Right lobe of liver (tissue), 6 donors: ENCODE results near the gene PPOX. TPM values are rescaled to one million over a fixed set of nuclear protein-coding genes. Genes with fewer than 3 reads are reported as not detected.
A peak's percentile ranks its signal among the peaks of the same experiment; 100 is the strongest.

ENCODE experiments used
- ATAC-seq, 4 donors: fragments of 200-7000 bp; cut with Tn5 transposase; one replicate each; pipeline ENCODE4 v1.9.1; 2020; ENCODE audit warnings: mild to moderate bottlenecking in 4 of 4, moderate library complexity in 4 of 4
- DNase-seq, 3 donors: peaks; one replicate each; pipeline ENCODE4 v3.0.0-alpha.2; 2020
- H3K27ac ChIP-seq, 3 donors: fragments of 200-600 bp; one replicate each; pipeline ENCODE4 v1.8.0; 2022
- H3K27me3 ChIP-seq, 2 donors: fragments of 200-600 bp; one replicate each; pipeline ENCODE4 v1.8.0; 2022
- H3K36me3 ChIP-seq, 4 donors: fragments of 200-600 bp; sonication (generic) in 1 of 4; one replicate each; pipeline versions ENCODE4 v1.5.1 to v1.8.0; 2017 to 2022; ENCODE audit warnings: control low read depth in 1 of 4
- H3K4me1 ChIP-seq, 4 donors: fragments of 200-600 bp; sonication (generic) in 1 of 4; one replicate each; pipeline versions ENCODE4 v1.5.1 to v1.8.0; 2017 to 2022; ENCODE audit warnings: control low read depth in 1 of 4
- H3K4me3 ChIP-seq, 3 donors: fragments of 200-600 bp; one replicate each; pipeline ENCODE4 v1.8.0; 2022
- H3K9me3 ChIP-seq, 4 donors: fragments of 200-600 bp; sonication (generic) in 1 of 4; one replicate each; pipeline versions ENCODE4 v1.5.1 to v1.8.0; 2017 to 2022; ENCODE audit warnings: control low read depth in 1 of 4
- CTCF ChIP-seq, 4 donors: fragments of 200-600 bp in 3 of 4; fragments of 450-650 bp in 1 of 4; IDR thresholded peaks; one replicate each; pipeline versions ENCODE4 v1.5.1 to v1.8.0; 2016 to 2022; ENCODE audit warnings: antibody characterized with exemption in 4 of 4, mild to moderate bottlenecking in 2 of 4
- POLR2A ChIP-seq: fragments of 450-650 bp; IDR thresholded peaks from one replicate; pipeline ENCODE4 v1.6.1; 2017; ENCODE audit warnings: antibody characterized with exemption, mild to moderate bottlenecking
- WGBS: methylation state at CpG from one replicate; pipeline ENCODE4 v1.1.6; 2018; ENCODE audit warnings: low coverage, low lambda C conversion rate; ENCODE audit not compliant: insufficient coverage; ENCODE audit errors: missing lambda C conversion rate; 5-methylcytosine and 5-hydroxymethylcytosine counted together
- intact Hi-C, 2 donors: fragments of 100-400 bp; cut with DNase I; formaldehyde crosslinking; loops; one replicate each; pipeline versions ENCODE4 v1.11.2 to v1.14.1; 2022
- total RNA-seq, 6 experiments: library from RNA; depleted of rRNA in 2 of 6; stranded (reverse); fragments of >200 nt in 2 of 6; fragmentation: NEBNext Ultra II Directional in 3 of 6; extraction: Animal tissue kit (Norgen Biotek cat#: 25700) in 3 of 6; gene quantifications; one replicate each; pipeline versions ENCODE4 v1.1.0 to v1.2.4, GENCODE V29; 2016 to 2023
- donor health status: DM: no; HTN: yes; CAD: no.
- donor health status: DM: no; HTN: no; CAD: no.
- donor health status: DM: no; HTN: no; CAD: no.
- donor health status: DM: no; HTN: yes; CAD: no.
- donor health status: DM: no; HTN: yes; CAD: no.

Gene PPOX
- total RNA-seq, 6 experiments from 2014 or later: 7.6 to 14.3 (median 9.5) TPM

- intact Hi-C loops: no loop called here
- Histone ChIP-seq H3K36me3 (no peaks in the 10 kb centered on the region), H3K4me3 (no peak overlapping the region), H3K9me3 (no peaks in the 10 kb centered on the region), H3K4me1 (no peaks in the 10 kb centered on the region), H3K27me3 (no peaks in the 10 kb centered on the region), H3K27ac (no peak overlapping the region)
- DNase-seq (no peak), ATAC-seq (no peak)
- no peak for TF ChIP-seq POLR2A
- WGBS: 82% methylated on average over 10 of the region's 29 CpGs
These were observed 25.3 kb upstream of the PPOX start for GRCh38 chr1:161140755-161141400.

- DNase-seq (no peak), ATAC-seq (no peak)
- Histone ChIP-seq H3K27me3 (no peaks in the 10 kb centered on the region), H3K4me1 (no peaks in the 10 kb centered on the region), H3K9me3 (no peaks in the 10 kb centered on the region), H3K36me3 (no peaks in the 10 kb centered on the region), H3K4me3 (no peak overlapping the region), H3K27ac (no peak overlapping the region)
- 71% methylated on average over 3 of the region's 3 CpGs for WGBS
- intact Hi-C loops: no loop called here
- TF ChIP-seq CTCF (IDR thresholded peaks at IDR 0.05) (no peak), POLR2A (no peak)
These were observed 20.4 kb upstream of the PPOX start for GRCh38 chr1:161145832-161146231.

- TF ChIP-seq CTCF (IDR thresholded peaks at IDR 0.05) (no peak), POLR2A (no peak)
- H3K27me3 ChIP-seq: no peaks in the 10 kb centered on the region
- no peaks in the 10 kb centered on the region for H3K4me1 ChIP-seq
- 28% methylated on average over 9 of the region's 9 CpGs for WGBS
- peak overlapping the region; percentile 58 to 76 (median 65) for H3K4me3 ChIP-seq
- no peaks in the 10 kb centered on the region for H3K9me3 ChIP-seq
- ATAC-seq (no peak), DNase-seq (no peak)
- intact Hi-C loops: no loop called here
- peaks cover 0 to 5% (median 0%) of the 10 kb centered on the region in 4 donors for H3K36me3 ChIP-seq
- peak overlapping the region; percentile 78 to 96 (median 94) for H3K27ac ChIP-seq
These were observed 13.1 kb upstream of the PPOX start for GRCh38 chr1:161153176-161153575.

- Histone ChIP-seq H3K9me3 (no peaks in the 10 kb centered on the region), H3K36me3 (peaks cover 0 to 5% (median 0%) of the 10 kb centered on the region in 4 donors), H3K27me3 (no peaks in the 10 kb centered on the region), H3K4me3 (peak within 1 kb of the TSS; percentile 58 to 76 (median 65)), H3K27ac (peak within 1 kb of the TSS; percentile 78 to 96 (median 94)), H3K4me1 (no peaks in the 10 kb centered on the region)
- under 1% methylated on average over 32 of the region's 33 CpGs for WGBS
- peak; percentile 93 to 95 (median 93) for ATAC-seq
- peak; percentile 69 to 84 (median 80) for DNase-seq
- TF ChIP-seq POLR2A: peak; percentile 61
- TF ChIP-seq CTCF (IDR thresholded peaks at IDR 0.05): no peak
- intact Hi-C loops: no loop called here
These were observed 12.4 kb upstream of the PPOX start, which contains the start of gene UFC1 for GRCh38 chr1:161153682-161154337. Gene UFC1, plus strand, starts transcription at chr1:161153978. Its CDS starts 20 bp downstream, at chr1:161153998.

- H3K9me3 ChIP-seq: no peaks in the 10 kb centered on the region
- no peak overlapping the region for H3K4me3 ChIP-seq
- intact Hi-C loops: no loop called here
- DNase-seq (no peak), ATAC-seq (no peak)
- peaks cover 0 to 13% (median 0%) of the 10 kb centered on the region in 4 donors for H3K36me3 ChIP-seq
- H3K4me1 ChIP-seq: peaks cover 0 to 8% (median 0%) of the 10 kb centered on the region in 4 donors
- 100% methylated on average over 1 of the region's 1 CpG for WGBS
- no peak overlapping the region for H3K27ac ChIP-seq
- H3K27me3 ChIP-seq: no peaks in the 10 kb centered on the region
- no peak for TF ChIP-seq CTCF (IDR thresholded peaks at IDR 0.05)
- no peak for TF ChIP-seq POLR2A
These were observed 8.4 kb upstream of the PPOX start for GRCh38 chr1:161157867-161158266.
